SU-DHL-6 (cell line): ENCODE results near the gene USP24.

Experiments
- EZH2phosphoT487 ChIP-seq: fragments of 200-600 bp; sonication (generic), shearing (Covaris generic); conservative IDR thresholded peaks from 2 replicates; pipeline ENCODE4 v1.6.1; 2018; ENCODE audit warnings: mild to moderate bottlenecking, antibody characterized with exemption, low read length, moderate library complexity, mixed read lengths
- TF ChIP-seq, protein P1 (sequence below): fragments of 200-600 bp; sonication (generic); IDR thresholded peaks from one replicate; pipeline ENCODE4 v1.5.1; 2017; ENCODE audit warnings: antibody characterized with exemption, mild to moderate bottlenecking, low read length, moderate library complexity; ENCODE audit not compliant: insufficient read depth, poor library complexity, severe bottlenecking

DNA sequence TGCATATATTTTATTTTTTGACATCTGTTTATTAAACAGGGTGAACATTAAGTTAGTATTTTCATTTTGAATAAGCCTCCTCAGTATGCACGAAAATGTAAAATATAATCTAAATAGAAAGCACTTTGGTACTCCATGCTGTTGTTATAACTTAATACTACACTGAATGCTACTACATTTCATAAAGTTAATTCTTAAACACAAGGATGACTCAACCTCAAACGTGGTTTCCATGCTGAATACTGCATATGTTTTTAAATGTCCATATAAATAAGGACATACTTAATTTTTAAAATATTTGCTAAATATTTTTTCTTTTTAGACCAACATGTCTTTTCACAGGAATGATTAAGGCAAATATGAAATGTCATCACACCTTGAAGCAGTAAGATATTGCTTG is 83.9 kb downstream of the USP24 start:
- TF ChIP-seq, protein P1, sequence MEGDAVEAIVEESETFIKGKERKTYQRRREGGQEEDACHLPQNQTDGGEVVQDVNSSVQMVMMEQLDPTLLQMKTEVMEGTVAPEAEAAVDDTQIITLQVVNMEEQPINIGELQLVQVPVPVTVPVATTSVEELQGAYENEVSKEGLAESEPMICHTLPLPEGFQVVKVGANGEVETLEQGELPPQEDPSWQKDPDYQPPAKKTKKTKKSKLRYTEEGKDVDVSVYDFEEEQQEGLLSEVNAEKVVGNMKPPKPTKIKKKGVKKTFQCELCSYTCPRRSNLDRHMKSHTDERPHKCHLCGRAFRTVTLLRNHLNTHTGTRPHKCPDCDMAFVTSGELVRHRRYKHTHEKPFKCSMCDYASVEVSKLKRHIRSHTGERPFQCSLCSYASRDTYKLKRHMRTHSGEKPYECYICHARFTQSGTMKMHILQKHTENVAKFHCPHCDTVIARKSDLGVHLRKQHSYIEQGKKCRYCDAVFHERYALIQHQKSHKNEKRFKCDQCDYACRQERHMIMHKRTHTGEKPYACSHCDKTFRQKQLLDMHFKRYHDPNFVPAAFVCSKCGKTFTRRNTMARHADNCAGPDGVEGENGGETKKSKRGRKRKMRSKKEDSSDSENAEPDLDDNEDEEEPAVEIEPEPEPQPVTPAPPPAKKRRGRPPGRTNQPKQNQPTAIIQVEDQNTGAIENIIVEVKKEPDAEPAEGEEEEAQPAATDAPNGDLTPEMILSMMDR: no peak
- no peak for TF ChIP-seq EZH2phosphoT487
